Esophagus squamous epithelium (tissue), 5 donors: ENCODE data around the gene LRAT. TPM values are rescaled to one million over a fixed set of nuclear protein-coding genes. Genes with fewer than 3 reads are reported as not detected.

ENCODE experiments used
- DNase-seq: peaks from one replicate; lab custom pipeline; 2025; lab: John Stamatoyannopoulos, UW
- H3K27ac ChIP-seq, 4 donors: fragments of 200-600 bp; sonication (generic); one replicate each; pipeline ENCODE4 v1.5.1; 2016 to 2019; ENCODE audit warnings: mild to moderate bottlenecking in 1 of 4
- H3K27me3 ChIP-seq, 4 donors: fragments of 200-600 bp; sonication (generic); 1 replicate in 3 of 4; 2 replicates in 1 of 4; pipeline versions ENCODE4 v1.5.1 to v1.6.0; 2017 to 2021; ENCODE audit warnings: antibody characterized with exemption in 1 of 4
- H3K36me3 ChIP-seq, 3 donors: fragments of 200-600 bp; sonication (generic); one replicate each; pipeline ENCODE4 v1.5.1; 2016 to 2019
- H3K4me1 ChIP-seq, 3 donors: fragments of 200-600 bp; sonication (generic); one replicate each; pipeline ENCODE4 v1.5.1; 2017 to 2019
- H3K4me3 ChIP-seq, 4 donors: fragments of 200-600 bp; sonication (generic); 1 replicate in 3 of 4; 2 replicates in 1 of 4; pipeline ENCODE4 v1.5.1; 2016 to 2019; ENCODE audit warnings: mild to moderate bottlenecking in 2 of 4, moderate library complexity in 1 of 4
- H3K9me3 ChIP-seq, 3 donors: fragments of 200-600 bp; sonication (generic); one replicate each; pipeline ENCODE4 v1.5.1; 2016 to 2019
- CTCF ChIP-seq, 6 experiments: fragments of 450-650 bp in 4 of 6; fragments of 200-600 bp in 2 of 6; sonication (generic) in 2 of 6; IDR thresholded peaks; one replicate each; pipeline ENCODE4 v1.5.1; 2016 to 2019; ENCODE audit warnings: antibody characterized with exemption in 6 of 6, mild to moderate bottlenecking in 4 of 6, moderate library complexity in 4 of 6
- POLR2A ChIP-seq, 4 donors: fragments of 450-650 bp; IDR thresholded peaks; one replicate each; pipeline ENCODE4 v1.6.1; 2017; ENCODE audit warnings: antibody characterized with exemption in 4 of 4, mild to moderate bottlenecking in 4 of 4, moderate library complexity in 3 of 4
- WGBS, 2 donors: methylation state at CpG; one replicate each; pipeline ENCODE4 v1.1.5; 2018; 5-methylcytosine and 5-hydroxymethylcytosine counted together
- intact Hi-C: fragments of 100-400 bp; cut with DNase I; formaldehyde crosslinking; loops from one replicate; pipeline ENCODE4 v1.15.0; 2022
- small RNA-seq, 4 donors: library from RNA; depleted of rRNA; stranded (forward); fragments of <200 nt; gene quantifications; one replicate each; pipeline ENCODE3, GENCODE V24; 2016
- total RNA-seq, 4 donors: library from RNA; depleted of rRNA; stranded (reverse); fragments of >200 nt; gene quantifications; one replicate each; pipeline ENCODE4 v1.1.0, GENCODE V29; 2016
- donor health status: DM: yes; HTN: yes; CAD: no.

LRAT gene
- total RNA-seq, 4 donors from 2014 or later, result 0.19 to 0.88 (median 0.32) TPM; not detected in 1

DNA sequence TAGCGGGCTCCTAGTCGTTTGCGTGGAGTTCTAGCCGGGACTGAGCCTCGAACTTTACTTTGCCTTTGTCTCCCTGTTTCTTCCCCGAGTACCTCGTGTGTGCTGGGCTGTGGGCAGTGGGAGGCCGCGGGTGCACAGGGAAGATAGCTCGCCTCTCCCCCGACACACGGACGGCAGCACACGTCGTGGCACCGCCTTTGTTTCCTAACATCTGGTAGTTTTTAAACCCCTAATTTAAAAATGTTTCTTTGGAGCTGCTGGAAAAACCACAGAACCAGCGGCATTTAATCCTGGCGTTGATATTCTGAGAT lies 38.1 kb downstream of the LRAT start:
- no peaks in the 10 kb centered on the region for H3K4me1 ChIP-seq
- no peaks in the 10 kb centered on the region for H3K9me3 ChIP-seq
- no peaks in the 10 kb centered on the region for H3K36me3 ChIP-seq
- H3K4me3 ChIP-seq, result no peak overlapping the region
- H3K27me3 ChIP-seq, result peaks cover 0 to 15% (median 0%) of the 10 kb centered on the region in 4 donors
- DNase-seq, result no peak
- no peak for TF ChIP-seq CTCF (IDR thresholded peaks at IDR 0.05)
- TF ChIP-seq POLR2A (IDR thresholded peaks at IDR 0.05), result no peak
- 86 to 87% methylated on average over 2 to 15 of the region's 18 CpGs for WGBS, 2 donors
- H3K27ac ChIP-seq, result no peak overlapping the region
- intact Hi-C loops, result no loop called here

Small RNA genes within 50 kb of the gene (small RNA-seq; reads per million reads assigned to genes)
- gene NDUFB2P1 (0 reads per million in 4 donors), gene RNU2-44P (0 to 0.14 (median 0) reads per million in 4 donors), gene RNU2-66P (0 reads per million in 4 donors)

Other genes starting within 250 kb of the LRAT start
- 10 to 100 TPM; 47.1 to 60.5 (median 49.2) TPM for gene PLRG1, start 193.6 kb upstream of the LRAT start, total RNA-seq
- gene FGB, start 181.0 kb upstream of the LRAT start, total RNA-seq, result not detected
- not detected for gene FGA, start 153.3 kb upstream of the LRAT start, total RNA-seq
- not detected for gene FGG, start 131.3 kb upstream of the LRAT start, total RNA-seq
- gene RBM46, start 37.3 kb downstream of the LRAT start, total RNA-seq, result not detected